H1 (cell line): ENCODE data around the gene USP3. TPM values are rescaled to one million over a fixed set of nuclear protein-coding genes. Genes with fewer than 3 reads are reported as not detected.

Experiments
- CTCF ChIA-PET: fragments of 300-600 bp; sonication (Branson Sonifier 250); formaldehyde crosslinking; loops from one replicate; lab custom pipeline; 2021; ENCODE audit not compliant: partially characterized antibody; lab: Charles Lee
- POLR2A ChIA-PET: fragments of 300-600 bp; sonication (Branson Sonifier 250); formaldehyde crosslinking; loops from one replicate; lab custom pipeline; 2021; ENCODE audit warnings: inconsistent platforms; ENCODE audit not compliant: partially characterized antibody; lab: Charles Lee
- DNase-seq, 2 experiments: peaks; one replicate each; pipeline versions ENCODE4 v3.0.0 to v3.0.0-alpha.2; 2010 to 2022; ENCODE audit warnings: low spot score in 2 of 2, low read depth in 1 of 2, mixed read lengths in 1 of 2
- FAIRE-seq: peaks from 2 replicates; lab custom pipeline; 2011; peaks lifted over from hg19 to GRCh38; lab: Jason Lieb, UNC
- H2AFZ ChIP-seq: 2 replicates; pipeline ENCODE4 v1.8.1; 2012; ENCODE audit warnings: low read length, inconsistent platforms
- H2AK5ac ChIP-seq: 2 replicates; pipeline ENCODE4 v1.6.1; 2013; ENCODE audit warnings: low read depth, low read length
- H2BK120ac ChIP-seq: replicated peaks from 2 replicates; pipeline ENCODE3; 2013; ENCODE audit warnings: low read depth, low read length, inconsistent platforms
- H2BK12ac ChIP-seq: 2 replicates; pipeline ENCODE4 v1.6.1; 2013; ENCODE audit warnings: low read depth, low read length
- H2BK15ac ChIP-seq: 2 replicates; pipeline ENCODE4 v1.6.1; 2013; ENCODE audit warnings: low read length
- H2BK20ac ChIP-seq: 2 replicates; pipeline ENCODE4 v1.6.1; 2013; ENCODE audit warnings: low read length
- H2BK5ac ChIP-seq: 2 replicates; pipeline ENCODE4 v1.6.1; 2013; ENCODE audit warnings: low read depth, low read length
- H3K14ac ChIP-seq: 2 replicates; pipeline ENCODE4 v1.6.1; 2013; ENCODE audit warnings: inconsistent platforms; ENCODE audit not compliant: insufficient read length
- H3K18ac ChIP-seq: 2 replicates; pipeline ENCODE4 v1.6.1; 2013; ENCODE audit warnings: low read length; ENCODE audit errors: extremely low read depth
- H3K23ac ChIP-seq: 2 replicates; pipeline ENCODE4 v1.6.1; 2013; ENCODE audit warnings: inconsistent platforms; ENCODE audit not compliant: insufficient read length
- H3K23me2 ChIP-seq: 2 replicates; pipeline ENCODE4 v1.6.1; 2013; ENCODE audit warnings: low read depth, low read length
- H3K27ac ChIP-seq: 2 replicates; pipeline ENCODE4 v1.6.1; 2011; ENCODE audit warnings: low read depth, low read length, inconsistent platforms
- H3K27me3 ChIP-seq, 4 experiments: replicated peaks in 1 of 4; 1 replicate in 1 of 4; 2 replicates in 3 of 4; pipeline versions ENCODE4 v1.6.1 to v1.8.1; 2011 to 2013; ENCODE audit warnings: low read length in 3 of 4, mild to moderate bottlenecking in 3 of 4, inconsistent platforms in 2 of 4, mixed read lengths in 2 of 4, moderate library complexity in 1 of 4; ENCODE audit not compliant: control insufficient read depth in 3 of 4, insufficient read depth in 3 of 4; ENCODE audit errors: extremely low read depth in 1 of 4
- H3K36me3 ChIP-seq, 4 experiments: 2 replicates each; pipeline versions ENCODE4 v1.6.1 to v1.8.1; 2011 to 2013; ENCODE audit warnings: mild to moderate bottlenecking in 4 of 4, low read length in 3 of 4, moderate library complexity in 2 of 4, control low read depth in 1 of 4, inconsistent platforms in 1 of 4; ENCODE audit not compliant: insufficient read depth in 4 of 4, control insufficient read depth in 2 of 4
- H3K4ac ChIP-seq: replicated peaks from 2 replicates; pipeline ENCODE3; 2013; ENCODE audit warnings: low read length, low read depth, mixed read lengths, inconsistent platforms; ENCODE audit not compliant: insufficient read length
- H3K4me1 ChIP-seq, 4 experiments: replicated peaks in 1 of 4; 1 replicate in 1 of 4; 2 replicates in 3 of 4; pipeline versions ENCODE4 v1.6.1 to v1.8.1; 2011 to 2013; ENCODE audit warnings: low read length in 3 of 4, inconsistent platforms in 2 of 4, mixed read lengths in 1 of 4; ENCODE audit not compliant: insufficient read depth in 4 of 4, control insufficient read depth in 3 of 4
- H3K4me2 ChIP-seq, 2 experiments: 2 replicates each; pipeline versions ENCODE4 v1.6.1 to v1.8.1; 2011 to 2013; ENCODE audit warnings: low read depth in 2 of 2, low read length in 2 of 2, control low read depth in 1 of 2, inconsistent platforms in 1 of 2, mild to moderate bottlenecking in 1 of 2; ENCODE audit not compliant: insufficient read depth in 1 of 2
- H3K4me3 ChIP-seq, 4 experiments: fragments of 200-600, 300-600 bp in 1 of 4; sonication (generic), shearing (Covaris generic), sonication (Bioruptor Twin) in 1 of 4; 2 replicates each; pipeline versions ENCODE4 v1.5.1 to v1.8.1; 2011 to 2016; ENCODE audit warnings: low read length in 4 of 4, low read depth in 3 of 4, control low read depth in 2 of 4, inconsistent platforms in 2 of 4, mild to moderate bottlenecking in 2 of 4, mixed read lengths in 1 of 4, moderate library complexity in 1 of 4; ENCODE audit not compliant: insufficient read depth in 2 of 4; ENCODE audit errors: extremely low read depth in 1 of 4
- H3K56ac ChIP-seq: replicated peaks from 2 replicates; pipeline ENCODE3; 2013; ENCODE audit warnings: low read depth, mild to moderate bottlenecking, mixed read lengths, low read length, inconsistent platforms; ENCODE audit not compliant: insufficient read length
- H3K79me1 ChIP-seq: 2 replicates; pipeline ENCODE4 v1.6.1; 2013; ENCODE audit warnings: low read depth, low read length, control low read depth
- H3K79me2 ChIP-seq, 2 experiments: 2 replicates each; pipeline versions ENCODE4 v1.6.1 to v1.8.1; 2012 to 2013; ENCODE audit warnings: low read length in 2 of 2, mild to moderate bottlenecking in 2 of 2, inconsistent platforms in 1 of 2; ENCODE audit not compliant: insufficient read depth in 2 of 2, control insufficient read depth in 1 of 2
- H3K9ac ChIP-seq, 4 experiments: replicated peaks in 1 of 4; 1 replicate in 1 of 4; 2 replicates in 3 of 4; pipeline versions ENCODE4 v1.6.1 to v1.8.1; 2011 to 2013; ENCODE audit warnings: low read depth in 3 of 4, low read length in 3 of 4, control low read depth in 2 of 4, mild to moderate bottlenecking in 2 of 4, moderate library complexity in 2 of 4, inconsistent platforms in 1 of 4; ENCODE audit errors: extremely low read depth in 1 of 4
- H3K9me3 ChIP-seq, 2 experiments: 2 replicates each; pipeline versions ENCODE4 v1.6.1 to v1.8.1; 2012 to 2013; ENCODE audit warnings: mild to moderate bottlenecking in 2 of 2, moderate library complexity in 2 of 2, control low read depth in 1 of 2, inconsistent platforms in 1 of 2, low read depth in 1 of 2, low read length in 1 of 2, mixed read lengths in 1 of 2; ENCODE audit not compliant: insufficient read depth in 2 of 2
- H4K20me1 ChIP-seq, 2 experiments: replicated peaks in 1 of 2; 2 replicates each; pipeline versions ENCODE3 to v1.8.1; 2011 to 2013; ENCODE audit warnings: inconsistent platforms in 2 of 2, low read length in 2 of 2, mild to moderate bottlenecking in 1 of 2; ENCODE audit not compliant: insufficient read depth in 2 of 2, control insufficient read depth in 1 of 2
- H4K5ac ChIP-seq: 2 replicates; pipeline ENCODE4 v1.6.1; 2013; ENCODE audit warnings: low read length, low read depth, mixed read lengths, inconsistent platforms; ENCODE audit not compliant: insufficient read length
- H4K8ac ChIP-seq: 2 replicates; pipeline ENCODE4 v1.8.0; 2013; ENCODE audit warnings: mild to moderate bottlenecking, moderate library complexity, low read length, inconsistent platforms; ENCODE audit not compliant: insufficient read depth; ENCODE audit errors: extremely low read depth
- H4K91ac ChIP-seq: replicated peaks from 2 replicates; pipeline ENCODE3; 2013; ENCODE audit warnings: low read length, mixed read lengths, inconsistent platforms; ENCODE audit not compliant: insufficient read length
- BACH1 ChIP-seq: IDR thresholded peaks from 2 replicates; pipeline ENCODE4 v1.6.1; 2012; ENCODE audit warnings: low read length, improper control_type of control experiment
- KDM5A ChIP-seq: fragments of 200-600 bp; IDR thresholded peaks from 2 replicates; pipeline ENCODE4 v1.7.1; 2012; ENCODE audit warnings: mild to moderate bottlenecking, low read length, inconsistent platforms, mixed read lengths
- RAD21 ChIP-seq, 2 experiments: IDR thresholded peaks in 1 of 2; conservative IDR thresholded peaks in 1 of 2; 2 replicates each; pipeline ENCODE4 v1.6.1; 2011; ENCODE audit warnings: low read depth in 2 of 2, low read length in 2 of 2, improper control_type of control experiment in 1 of 2, inconsistent platforms in 1 of 2, mild to moderate bottlenecking in 1 of 2, moderate library complexity in 1 of 2
- RFX5 ChIP-seq: IDR thresholded peaks from 2 replicates; pipeline ENCODE4 v1.6.1; 2011; ENCODE audit warnings: low read depth, low read length, improper control_type of control experiment, borderline replicate concordance
- WGBS, 2 experiments: shearing (Covaris generic) in 1 of 2; methylation state at CpG; one replicate each; pipeline versions ENCODE4 v1.1.6 to v1.1.7; 2013 to 2015; ENCODE audit warnings: low lambda C conversion rate in 2 of 2, mixed read lengths in 2 of 2, inconsistent platforms in 1 of 2, low coverage in 1 of 2, missing lambda C conversion rate in 1 of 2; ENCODE audit not compliant: insufficient replicate concordance in 2 of 2, insufficient coverage in 1 of 2, insufficient read length in 1 of 2; ENCODE audit errors: extremely low coverage in 1 of 2, missing lambda C conversion rate in 1 of 2; 5-methylcytosine and 5-hydroxymethylcytosine counted together
- polyA plus RNA-seq, 7 experiments: library from polyadenylated mRNA; depleted of rRNA in 3 of 7; stranded (reverse) in 5 of 7; unstranded in 2 of 7; fragments of >200 nt in 5 of 7; fragments of 200-250 nt in 2 of 7; gene quantifications; 1 replicate in 5 of 7; 2 replicates in 1 of 7; 4 replicates in 1 of 7; pipeline versions ENCODE4 v1.2.1 to v1.2.3, GENCODE V29; 2011 to 2013; ENCODE audit warnings: missing spikeins in 2 of 7, mixed read lengths in 2 of 7
- total RNA-seq: library from RNA; stranded (reverse); fragmentation: NEBNext Ultra II Directional; extraction: Animal tissue kit (Norgen Biotek cat#: 25700); gene quantifications from 2 replicates; pipeline ENCODE4 v1.2.1, GENCODE V29; 2021
- TF ChIP-seq, protein P1 (sequence below): IDR thresholded peaks from 2 replicates; pipeline ENCODE4 v1.6.1; 2012; ENCODE audit warnings: inconsistent platforms
- TF ChIP-seq, protein P2 (sequence below): IDR thresholded peaks from 2 replicates; pipeline ENCODE4 v1.6.1; 2011; ENCODE audit warnings: low read depth, mild to moderate bottlenecking, low read length; ENCODE audit not compliant: insufficient read depth
- TF ChIP-seq, protein P3 (sequence below), 3 experiments: IDR thresholded peaks; 1 replicate in 2 of 3; 2 replicates in 1 of 3; pipeline versions ENCODE4 v1.5.1 to v1.6.1; 2011; ENCODE audit warnings: low read length in 3 of 3, mild to moderate bottlenecking in 3 of 3, inconsistent platforms in 2 of 3, low read depth in 1 of 3, moderate library complexity in 1 of 3; ENCODE audit not compliant: insufficient read depth in 1 of 3; ENCODE audit errors: control extremely low read depth in 1 of 3

The USP3 gene
- total and polyA plus RNA-seq, 2 of the 8 experiments (the other 6 are each of a cell fraction or from before 2014, with no cell fraction given) = 15.5 to 16.2 TPM

DNA sequence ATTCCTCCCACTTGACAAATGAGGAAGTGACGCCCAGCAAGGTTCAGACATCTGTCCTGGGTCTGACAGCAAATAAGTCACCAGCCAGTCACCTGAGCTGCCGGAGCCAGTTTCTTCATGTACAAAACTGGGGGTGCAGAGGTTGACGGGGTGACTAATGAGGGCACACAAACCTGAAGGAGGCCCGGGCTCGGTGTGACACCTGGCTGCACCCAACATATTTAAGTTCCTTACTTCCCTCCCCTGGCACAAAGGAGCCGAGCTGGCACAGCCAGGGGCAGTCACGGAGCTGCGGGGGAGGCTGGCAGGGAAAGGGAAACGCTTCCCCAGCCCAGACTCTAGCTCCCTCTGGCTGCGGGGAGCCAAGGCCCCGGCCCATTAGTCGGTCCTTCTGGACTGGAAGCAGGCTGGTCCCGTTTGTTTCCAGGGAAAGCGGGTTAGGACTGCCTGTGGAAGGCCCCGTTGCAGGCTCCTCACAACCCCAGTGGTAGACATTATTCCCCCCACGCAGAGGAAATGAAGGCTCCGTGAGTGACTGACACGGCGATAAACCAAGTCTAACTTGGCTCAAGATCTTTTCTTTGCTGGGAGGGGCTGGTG, 95.1 kb downstream of the USP3 start:
- H2BK12ac ChIP-seq = no peak overlapping the region
- peak overlapping the region; percentile 74 to 97 for H3K4me2 ChIP-seq
- 0 out of 2 replicates have a peak overlapping the region, but pooled peaks have one; percentile 62 for H2AFZ ChIP-seq
- peaks cover 13% of the 10 kb centered on the region for H3K23me2 ChIP-seq
- H4K91ac ChIP-seq = no peak overlapping the region
- no peak overlapping the region for H3K18ac ChIP-seq
- H4K8ac ChIP-seq = no peak overlapping the region
- peaks cover 0 to 2% of the 10 kb centered on the region in 2 experiments for H4K20me1 ChIP-seq
- H2BK20ac ChIP-seq = no peak overlapping the region
- no peak overlapping the region for H3K23ac ChIP-seq
- H3K27ac ChIP-seq = no peak overlapping the region
- H3K79me1 ChIP-seq = no peaks in the 10 kb centered on the region; the same call in 1 of the 2 replicates
- H3K27me3 ChIP-seq = peaks cover 0 to 30% (median 19%) of the 10 kb centered on the region in 4 experiments; a peak in 6 of 7 replicates
- H3K36me3 ChIP-seq = no peaks in the 10 kb centered on the region
- no peak overlapping the region for H3K9ac ChIP-seq
- H2BK5ac ChIP-seq = no peak overlapping the region
- H3K4me1 ChIP-seq = peaks cover 0 to 21% (median 12%) of the 10 kb centered on the region in 4 experiments; a peak in 6 of 7 replicates
- no peak overlapping the region for H4K5ac ChIP-seq
- FAIRE-seq (no peak), DNase-seq (peak in 1 of 2 experiments; percentile 74)
- ChIA-PET CTCF (interaction anchor here (0.5 to 4.3 kb wide), 34 partner anchors 8 to 1059 kb away, joined by 3 to 39 read pairs (median 4); partner anchors contain the start of gene USP3), POLR2A (interaction anchor here (0.9 to 1.9 kb wide), 6 partner anchors 9 to 117 kb away, joined by 3 to 11 read pairs (median 4); partner anchors contain the start of gene USP3)
- H3K56ac ChIP-seq = no peak overlapping the region
- no peak overlapping the region for H2AK5ac ChIP-seq
- H3K4ac ChIP-seq = no peak overlapping the region
- H3K9me3 ChIP-seq = no peaks in the 10 kb centered on the region
- H3K79me2 ChIP-seq = no peaks in the 10 kb centered on the region
- no peak overlapping the region for H2BK120ac ChIP-seq
- peak overlapping the region; percentile 72; the same call in 1 of the 2 replicates for H2BK15ac ChIP-seq
- H3K14ac ChIP-seq = no peak overlapping the region
- 51% methylated on average over 19 of the region's 19 CpGs; no CpG with 5 or more reads in 1 of the 2 experiments for WGBS, 2 experiments
- peak overlapping the region in 3 of 4 experiments; percentile 70 to 78 (median 72); a peak in 3 of 8 replicates for H3K4me3 ChIP-seq
- TF ChIP-seq, protein P1, sequence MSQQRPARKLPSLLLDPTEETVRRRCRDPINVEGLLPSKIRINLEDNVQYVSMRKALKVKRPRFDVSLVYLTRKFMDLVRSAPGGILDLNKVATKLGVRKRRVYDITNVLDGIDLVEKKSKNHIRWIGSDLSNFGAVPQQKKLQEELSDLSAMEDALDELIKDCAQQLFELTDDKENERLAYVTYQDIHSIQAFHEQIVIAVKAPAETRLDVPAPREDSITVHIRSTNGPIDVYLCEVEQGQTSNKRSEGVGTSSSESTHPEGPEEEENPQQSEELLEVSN = no peak
- TF ChIP-seq, protein P2, sequence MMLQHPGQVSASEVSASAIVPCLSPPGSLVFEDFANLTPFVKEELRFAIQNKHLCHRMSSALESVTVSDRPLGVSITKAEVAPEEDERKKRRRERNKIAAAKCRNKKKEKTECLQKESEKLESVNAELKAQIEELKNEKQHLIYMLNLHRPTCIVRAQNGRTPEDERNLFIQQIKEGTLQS = no peak
- TF ChIP-seq BACH1 = peak; percentile 81
- no peak for TF ChIP-seq KDM5A
- peak; percentile 70 to 74 for TF ChIP-seq RAD21 (IDR thresholded peaks at IDR 0.05 in 1 of 2, conservative IDR thresholded peaks at IDR 0.05 in 1 of 2; ENCODE audit: low read depth in 2 of 2, low read length in 2 of 2)
- TF ChIP-seq, protein P3, sequence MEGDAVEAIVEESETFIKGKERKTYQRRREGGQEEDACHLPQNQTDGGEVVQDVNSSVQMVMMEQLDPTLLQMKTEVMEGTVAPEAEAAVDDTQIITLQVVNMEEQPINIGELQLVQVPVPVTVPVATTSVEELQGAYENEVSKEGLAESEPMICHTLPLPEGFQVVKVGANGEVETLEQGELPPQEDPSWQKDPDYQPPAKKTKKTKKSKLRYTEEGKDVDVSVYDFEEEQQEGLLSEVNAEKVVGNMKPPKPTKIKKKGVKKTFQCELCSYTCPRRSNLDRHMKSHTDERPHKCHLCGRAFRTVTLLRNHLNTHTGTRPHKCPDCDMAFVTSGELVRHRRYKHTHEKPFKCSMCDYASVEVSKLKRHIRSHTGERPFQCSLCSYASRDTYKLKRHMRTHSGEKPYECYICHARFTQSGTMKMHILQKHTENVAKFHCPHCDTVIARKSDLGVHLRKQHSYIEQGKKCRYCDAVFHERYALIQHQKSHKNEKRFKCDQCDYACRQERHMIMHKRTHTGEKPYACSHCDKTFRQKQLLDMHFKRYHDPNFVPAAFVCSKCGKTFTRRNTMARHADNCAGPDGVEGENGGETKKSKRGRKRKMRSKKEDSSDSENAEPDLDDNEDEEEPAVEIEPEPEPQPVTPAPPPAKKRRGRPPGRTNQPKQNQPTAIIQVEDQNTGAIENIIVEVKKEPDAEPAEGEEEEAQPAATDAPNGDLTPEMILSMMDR (IDR thresholded peaks at IDR 0.05; ENCODE audit: control extremely low read depth in 1 of 3, insufficient read depth in 1 of 3, low read depth in 1 of 3, low read length in 3 of 3) = peak; percentile 63 to 66 (median 65)
- no peak for TF ChIP-seq RFX5
